HG03097 (cell line): ENCODE data around the gene ASIC3.
"Not testable (repeated sequence)": the region's sequence is repeated elsewhere in the genome, so short reads cannot be mapped to it uniquely, and the experiment has no call there.

Source experiments
- ATAC-seq: cut with Tn5 transposase; IDR thresholded peaks from one replicate; pipeline ENCODE4 v1.9.1; 2021; ENCODE audit not compliant: unreplicated experiment, low FRiP score

Gene ASIC3

GRCh38 chr7:151047976-151048815 is at the start of gene ASIC3:
TSS of gene ASIC3 (plus strand) at chr7:151048531. CDS start at chr7:151048886, 355 bp downstream.
- ATAC-seq: no peak

GRCh38 chr7:150999001-150999400 is 49.3 kb upstream of the ASIC3 start:
- ATAC-seq: no peak

DNA sequence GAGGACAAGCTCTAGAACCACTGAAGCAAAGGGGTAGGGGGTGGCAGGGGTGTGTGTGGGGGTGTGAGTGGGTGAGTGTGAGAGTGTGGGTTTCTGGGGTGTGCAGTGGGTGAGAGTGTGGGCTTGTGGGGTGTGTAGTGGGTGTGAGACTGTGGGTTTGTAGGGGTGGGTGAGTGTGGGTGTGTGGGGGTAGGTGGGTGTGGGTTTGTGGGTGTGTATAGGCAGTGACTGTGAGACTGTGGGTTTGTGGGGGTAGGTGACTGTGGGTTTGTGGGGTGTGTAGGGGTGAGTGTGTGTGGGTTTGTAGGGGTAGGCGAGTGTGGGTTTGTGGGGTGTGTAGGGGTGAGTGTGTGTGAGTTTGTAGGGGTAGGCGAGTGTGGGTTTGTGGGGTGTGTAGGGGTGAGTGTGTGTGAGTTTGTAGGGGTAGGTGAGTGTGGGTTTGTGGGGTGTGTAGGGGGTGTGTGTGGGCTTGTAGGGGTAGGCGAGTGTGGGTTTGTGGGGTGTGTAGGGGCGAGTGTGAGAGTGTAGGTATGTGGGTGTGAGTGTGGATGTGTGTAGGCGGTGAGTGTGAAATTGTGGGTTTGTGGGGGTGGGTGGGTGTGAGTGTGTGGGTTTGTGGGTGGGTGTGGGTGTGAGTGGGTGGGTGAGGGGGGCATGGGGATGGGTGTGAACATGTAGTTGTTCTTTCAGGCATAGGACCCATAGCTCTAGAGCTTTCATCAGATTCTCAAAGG is 48.7 kb upstream of the ASIC3 start:
- no peak for ATAC-seq

DNA sequence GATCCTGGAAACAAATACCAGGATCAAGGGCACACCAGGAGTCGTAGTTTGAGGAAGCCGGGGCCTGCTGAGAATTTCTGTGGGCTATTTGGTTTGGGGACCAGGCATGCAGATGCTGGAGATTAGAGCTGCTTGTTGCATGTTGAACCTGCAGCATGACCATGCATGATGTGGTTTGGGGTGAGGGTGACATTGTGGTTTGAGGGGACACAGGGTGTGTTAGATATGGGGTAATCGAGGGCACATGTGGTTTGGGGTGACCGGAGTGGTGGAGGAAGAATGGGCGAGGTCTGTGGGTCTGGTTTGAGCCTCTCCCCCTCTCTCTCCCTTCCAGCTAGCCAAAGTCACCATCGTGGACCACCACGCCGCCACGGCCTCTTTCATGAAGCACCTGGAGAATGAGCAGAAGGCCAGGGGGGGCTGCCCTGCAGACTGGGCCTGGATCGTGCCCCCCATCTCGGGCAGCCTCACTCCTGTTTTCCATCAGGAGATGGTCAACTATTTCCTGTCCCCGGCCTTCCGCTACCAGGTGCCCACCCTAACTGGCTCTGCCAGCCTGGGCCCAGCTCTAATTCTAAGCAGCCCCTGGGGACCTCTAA is 47.3 kb upstream of the ASIC3 start:
- no peak for ATAC-seq

DNA sequence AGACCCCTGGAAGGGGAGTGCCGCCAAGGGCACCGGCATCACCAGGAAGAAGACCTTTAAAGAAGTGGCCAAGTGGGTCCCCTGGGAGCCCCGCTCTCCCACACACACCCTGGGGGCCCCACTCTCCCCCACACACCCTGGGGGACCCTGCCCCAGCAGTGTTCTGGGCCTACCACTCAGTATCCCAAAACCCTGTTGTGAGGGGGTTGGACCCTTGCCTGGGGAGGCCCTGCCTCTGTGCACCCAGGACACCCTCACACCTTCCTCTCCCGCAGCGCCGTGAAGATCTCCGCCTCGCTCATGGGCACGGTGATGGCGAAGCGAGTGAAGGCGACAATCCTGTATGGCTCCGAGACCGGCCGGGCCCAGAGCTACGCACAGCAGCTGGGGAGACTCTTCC is 46.8 kb upstream of the ASIC3 start:
- ATAC-seq: no peak

DNA sequence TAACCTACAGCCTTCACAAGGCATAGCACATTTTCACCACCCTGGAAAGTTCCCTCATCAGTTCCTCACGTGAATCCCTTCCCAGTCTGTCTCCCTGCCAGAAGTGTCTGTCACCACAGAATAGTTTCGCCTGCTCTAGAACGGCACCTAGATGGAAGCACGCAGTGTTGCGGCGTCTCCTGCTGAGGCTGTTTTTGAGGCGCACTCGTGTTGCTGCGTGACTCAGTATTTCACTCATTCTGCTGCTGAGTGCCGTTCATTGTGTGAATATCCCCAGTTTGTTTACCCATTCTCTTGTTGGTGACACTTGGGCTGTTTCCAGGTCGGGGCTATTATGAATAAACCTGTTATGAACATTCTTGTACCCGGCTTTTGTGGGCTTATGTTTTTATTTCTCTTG is 44.8 kb upstream of the ASIC3 start:
- no peak for ATAC-seq

GRCh38 chr7:151005566-151005965 is 42.8 kb upstream of the ASIC3 start:
- no peak for ATAC-seq

- ATAC-seq: no peak
Measured at GRCh38 chr7:151006590-151007300, 41.6 kb upstream of the ASIC3 start.

GRCh38 chr7:151007469-151007898 is 40.8 kb upstream of the ASIC3 start:
- ATAC-seq: no peak

GRCh38 chr7:151008143-151008510 is 40.2 kb upstream of the ASIC3 start:
- no peak for ATAC-seq

DNA sequence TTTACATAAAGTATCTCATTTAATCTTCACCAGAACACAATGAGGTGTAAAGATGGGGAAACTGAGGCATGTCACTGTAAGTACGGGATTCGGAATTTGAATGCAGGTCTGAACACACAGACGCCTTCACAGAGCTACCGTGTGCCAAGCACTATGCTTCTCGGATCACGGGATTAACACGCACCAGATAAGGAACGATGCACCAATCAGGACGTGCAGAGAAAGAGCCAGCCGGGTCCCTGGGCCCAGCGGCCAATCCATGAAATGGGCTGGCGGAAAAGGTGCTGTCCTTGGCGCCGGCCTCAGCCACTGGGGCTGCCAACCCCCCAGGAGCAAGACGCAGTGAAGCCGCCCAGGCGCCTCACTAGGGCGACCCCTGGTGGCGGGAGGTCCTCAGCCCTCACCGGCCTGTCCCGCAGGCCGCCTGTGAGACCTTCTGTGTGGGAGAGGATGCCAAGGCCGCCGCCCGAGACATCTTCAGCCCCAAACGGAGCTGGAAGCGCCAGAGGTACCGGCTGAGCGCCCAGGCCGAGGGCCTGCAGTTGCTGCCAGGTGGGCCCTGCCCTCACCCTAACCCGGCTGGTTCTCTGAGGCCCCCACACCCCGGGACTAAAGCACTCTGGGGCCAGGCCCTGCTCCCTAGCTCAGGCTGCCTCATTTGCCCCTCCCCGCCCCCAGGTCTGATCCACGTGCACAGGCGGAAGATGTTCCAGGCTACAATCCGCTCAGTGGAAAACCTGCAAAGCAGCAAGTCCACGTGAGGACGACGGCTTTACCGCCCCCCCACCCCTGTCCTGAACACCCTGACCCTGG is 39.6 kb upstream of the ASIC3 start:
- ATAC-seq: no peak

- ATAC-seq: no peak
Measured at GRCh38 chr7:151009327-151010036, 38.8 kb upstream of the ASIC3 start.

DNA sequence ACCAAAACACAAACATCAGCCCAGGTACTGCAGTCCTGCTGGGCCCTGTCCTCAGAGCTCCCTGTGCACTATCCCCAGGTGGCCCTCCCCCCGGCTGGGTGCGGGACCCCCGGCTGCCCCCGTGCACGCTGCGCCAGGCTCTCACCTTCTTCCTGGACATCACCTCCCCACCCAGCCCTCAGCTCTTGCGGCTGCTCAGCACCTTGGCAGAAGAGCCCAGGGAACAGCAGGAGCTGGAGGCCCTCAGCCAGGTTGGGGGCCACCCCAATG is 38.4 kb upstream of the ASIC3 start:
- no peak for ATAC-seq

DNA sequence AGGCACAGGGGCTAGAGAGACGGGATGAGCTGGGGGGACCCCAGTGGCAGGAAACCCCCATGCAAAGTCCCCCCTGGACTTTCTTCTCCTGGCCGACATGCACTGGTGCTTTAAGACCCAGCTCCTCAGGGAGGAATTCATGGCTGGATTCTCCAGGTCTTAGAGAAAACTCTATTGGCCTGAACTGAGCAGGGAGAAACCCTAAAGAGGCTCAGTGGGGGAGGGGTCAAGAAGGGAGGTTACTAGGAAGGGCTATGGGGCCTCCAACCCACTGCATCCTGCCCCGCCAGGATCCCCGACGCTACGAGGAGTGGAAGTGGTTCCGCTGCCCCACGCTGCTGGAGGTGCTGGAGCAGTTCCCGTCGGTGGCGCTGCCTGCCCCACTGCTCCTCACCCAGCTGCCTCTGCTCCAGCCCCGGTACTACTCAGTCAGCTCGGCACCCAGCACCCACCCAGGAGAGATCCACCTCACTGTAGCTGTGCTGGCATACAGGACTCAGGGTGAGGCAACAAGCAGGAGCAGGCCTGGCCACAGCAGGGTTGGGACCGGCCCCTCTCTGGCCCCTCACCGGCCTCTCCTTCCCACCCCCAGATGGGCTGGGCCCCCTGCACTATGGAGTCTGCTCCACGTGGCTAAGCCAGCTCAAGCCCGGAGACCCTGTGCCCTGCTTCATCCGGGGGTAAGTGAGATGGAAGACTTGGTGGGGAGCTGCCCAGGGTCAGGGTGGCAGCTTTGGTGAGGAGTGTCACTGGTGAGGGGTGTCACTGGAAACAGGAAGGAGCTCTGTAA is 37.8 kb upstream of the ASIC3 start:
- ATAC-seq: no peak

GRCh38 chr7:151011097-151011409 is 37.3 kb upstream of the ASIC3 start:
- no peak for ATAC-seq

DNA sequence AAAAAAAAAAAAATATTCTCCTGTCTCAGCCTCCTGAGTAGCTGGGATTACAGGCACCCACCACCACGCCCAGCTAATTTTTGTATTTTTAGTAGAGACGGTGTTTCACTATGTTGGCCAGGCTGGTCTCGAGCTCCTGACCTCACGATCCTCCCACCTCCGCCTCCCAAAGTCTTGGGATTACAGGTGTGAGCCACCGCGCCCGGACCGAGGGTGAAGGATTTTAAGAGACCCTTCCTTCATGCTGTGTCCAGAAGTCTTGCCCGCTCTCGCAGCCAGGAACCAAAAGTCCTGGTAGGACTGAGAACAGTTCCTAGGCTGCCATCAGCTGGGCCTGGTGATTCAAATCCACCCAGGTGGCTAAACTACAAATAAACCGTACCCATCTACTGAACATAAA is 36.7 kb upstream of the ASIC3 start:
- not testable (repeated sequence) for ATAC-seq

DNA sequence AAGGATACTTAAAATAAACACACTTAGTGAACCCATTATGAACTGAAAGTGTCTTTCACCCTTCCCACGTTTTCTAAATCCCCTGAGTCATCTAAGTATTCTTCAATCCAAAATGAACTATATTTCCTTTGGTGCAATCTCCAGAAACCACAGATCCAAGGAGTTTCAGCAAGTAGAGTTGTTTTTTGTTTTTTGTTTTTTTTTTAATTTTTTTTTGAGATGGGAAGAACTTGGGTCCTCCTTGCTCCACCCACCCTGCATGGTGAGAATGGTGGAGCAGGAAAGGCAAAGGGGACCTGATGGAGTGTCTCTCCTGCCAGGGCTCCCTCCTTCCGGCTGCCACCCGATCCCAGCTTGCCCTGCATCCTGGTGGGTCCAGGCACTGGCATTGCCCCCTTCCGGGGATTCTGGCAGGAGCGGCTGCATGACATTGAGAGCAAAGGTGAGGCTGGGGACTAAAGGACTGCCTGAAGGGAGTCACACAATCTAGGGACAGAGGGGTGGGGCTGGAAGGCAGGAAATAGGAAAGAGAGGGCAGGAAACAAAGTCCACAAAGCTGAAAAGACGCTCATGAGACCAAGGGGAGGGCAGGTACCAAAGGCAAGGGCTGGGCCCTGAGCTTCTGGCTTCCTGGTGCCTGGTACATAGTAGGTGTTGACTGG is 36.2 kb upstream of the ASIC3 start:
- no peak for ATAC-seq

DNA sequence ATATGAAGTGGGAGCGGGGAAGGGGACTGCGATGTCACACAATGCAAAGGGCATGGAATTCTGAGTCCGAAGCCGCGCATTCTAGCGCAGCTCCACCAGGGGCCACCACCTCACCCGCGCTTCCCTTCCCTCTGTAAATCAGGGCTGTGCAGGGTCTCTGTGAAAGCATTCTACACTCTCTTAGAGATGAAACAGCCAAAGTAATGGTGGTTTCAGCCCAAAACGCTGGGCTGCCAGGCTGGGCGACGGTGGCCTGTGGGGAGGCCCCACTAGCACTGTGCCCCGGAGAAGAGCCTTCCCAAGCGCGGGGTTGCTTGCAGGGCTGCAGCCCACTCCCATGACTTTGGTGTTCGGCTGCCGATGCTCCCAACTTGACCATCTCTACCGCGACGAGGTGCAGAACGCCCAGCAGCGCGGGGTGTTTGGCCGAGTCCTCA is 35.4 kb upstream of the ASIC3 start:
- no peak for ATAC-seq

DNA sequence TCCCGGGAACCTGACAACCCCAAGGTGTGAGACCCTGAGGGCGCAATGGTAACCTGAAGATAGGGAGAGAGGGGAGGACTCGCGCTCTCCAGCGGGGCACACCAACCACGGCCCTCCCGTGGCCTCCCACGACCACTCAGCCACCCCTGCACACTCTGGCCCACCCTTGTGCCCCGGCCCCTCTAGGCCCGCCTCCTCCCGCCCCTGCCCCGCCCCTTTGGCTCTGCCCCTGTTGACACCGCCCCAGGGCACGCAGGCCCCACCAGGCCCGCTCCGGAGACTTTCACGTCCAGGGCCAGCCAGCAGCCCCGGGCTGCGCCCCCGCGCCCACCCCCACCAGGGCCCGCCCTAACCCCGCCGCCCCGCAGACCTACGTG is 35.0 kb upstream of the ASIC3 start:
- ATAC-seq: no peak
